Measurements from ENCODE around the gene CTTN. TPM values are rescaled to one million over a fixed set of nuclear protein-coding genes. Genes with fewer than 3 reads are reported as not detected.
A peak's percentile ranks its signal among the peaks of the same experiment; 100 is the strongest.

Gene CTTN
- total RNA-seq (100 to 1,000 TPM in 2 of 4 donors, 10 to 100 TPM in 2; 60.0 to 117 (median 91.2) TPM), polyA plus RNA-seq (10 to 100 TPM; 44.1 to 91.2 (median 88.4) TPM)
- long read RNA-seq, donor 1, transcript CTTN-202 (17 exons, 3,272 nt), result major isoform, 9 of 34 reads
- long read RNA-seq, donor 1, transcript CTTN-201 (18 exons, 3,272 nt), result minor isoform, 5 of 34 reads
- long read RNA-seq, donor 1, partial matches to known transcripts, result 4 of 34 reads
- long read RNA-seq, donor 1, other reads (novel, unspliced or antisense), result 14 of 34 reads
- long read RNA-seq, donor 2, transcript CTTN-201 (18 exons, 3,272 nt), result minor isoform, 6 of 70 reads
- long read RNA-seq, donor 2, transcript CTTN-202 (17 exons, 3,272 nt), result major isoform, 33 of 70 reads
- long read RNA-seq, donor 2, partial matches to known transcripts, result 19 of 70 reads
- long read RNA-seq, donor 2, other reads (novel, unspliced or antisense), result 10 of 70 reads

DNA sequence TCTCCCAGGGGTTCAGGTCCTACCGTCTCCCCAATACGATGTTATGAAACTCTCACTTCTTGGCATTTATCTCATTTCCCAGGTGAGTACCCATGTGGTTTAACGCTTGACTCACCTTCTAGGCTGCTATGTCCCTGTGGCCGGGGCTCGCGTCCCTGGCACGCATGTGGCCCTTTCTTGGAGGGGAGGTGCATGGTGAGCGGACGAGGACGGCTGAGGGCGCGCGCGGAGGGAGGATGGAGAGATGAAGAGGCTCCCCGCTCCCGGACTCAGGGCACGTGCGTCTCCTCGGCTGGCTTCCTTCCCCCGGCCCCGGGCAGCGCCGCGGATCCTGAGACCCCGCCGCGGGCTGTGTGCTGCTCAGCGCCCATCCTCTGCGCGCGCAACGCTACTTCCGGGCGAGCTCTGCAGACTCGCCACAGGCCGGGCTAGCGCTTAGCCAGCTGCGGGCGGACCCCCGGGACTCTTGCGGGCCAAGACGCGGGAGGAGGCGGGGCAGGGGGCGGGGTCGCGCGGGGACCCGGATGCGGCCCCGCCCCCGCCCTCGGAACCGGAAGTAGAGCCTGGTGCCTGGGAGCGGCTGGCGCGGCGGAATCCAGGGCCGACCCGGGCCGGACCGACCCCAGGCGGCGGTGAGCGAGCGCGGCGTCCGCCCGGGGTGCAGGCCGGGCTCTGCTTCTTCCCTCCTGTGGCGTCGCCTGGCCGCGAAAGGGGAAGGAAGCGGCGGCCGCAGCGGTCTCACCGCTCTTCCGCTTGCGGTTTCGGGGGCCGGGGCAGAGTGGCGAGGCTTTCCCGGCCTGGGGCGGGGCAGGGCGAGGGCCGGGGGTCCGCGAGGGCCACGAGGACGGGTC is at the start of gene CTTN:
CTTN (plus strand) TSS at position 547 of the 851 bp plus-strand sequence. CDS start 8,769 bp downstream, outside the sequence.
- Histone ChIP-seq H3K4me1 (peaks cover 20% of the 10 kb centered on the region), H3K36me3 (ENCODE audit: insufficient read depth in 1 of 2, low read depth in 1 of 2) (peaks cover 0 to 8% of the 10 kb centered on the region in 2 donors), H3K27me3 (ENCODE audit: insufficient read depth in 3 of 3, low read length in 2 of 3) (no peaks in the 10 kb centered on the region), H3K4me3 (peak within 1 kb of the TSS; percentile 79), H3K9me3 (no peaks in the 10 kb centered on the region), H3K27ac (peak within 1 kb of the TSS; percentile 88)
- intact Hi-C loops (cut with DNase I), result loop anchor here in 1 of 2 donors (10.0 kb wide), 1 partner anchor 123 kb away; the partner anchor contains the start of gene PPFIA1
- DNase-seq (peak; percentile 90 to 94), ATAC-seq (peak; percentile 87 to 90 (median 89))
- WGBS, 3 donors, result 1% methylated on average over 67 to 91 of the region's 93 CpGs
- TF ChIP-seq, protein P1, sequence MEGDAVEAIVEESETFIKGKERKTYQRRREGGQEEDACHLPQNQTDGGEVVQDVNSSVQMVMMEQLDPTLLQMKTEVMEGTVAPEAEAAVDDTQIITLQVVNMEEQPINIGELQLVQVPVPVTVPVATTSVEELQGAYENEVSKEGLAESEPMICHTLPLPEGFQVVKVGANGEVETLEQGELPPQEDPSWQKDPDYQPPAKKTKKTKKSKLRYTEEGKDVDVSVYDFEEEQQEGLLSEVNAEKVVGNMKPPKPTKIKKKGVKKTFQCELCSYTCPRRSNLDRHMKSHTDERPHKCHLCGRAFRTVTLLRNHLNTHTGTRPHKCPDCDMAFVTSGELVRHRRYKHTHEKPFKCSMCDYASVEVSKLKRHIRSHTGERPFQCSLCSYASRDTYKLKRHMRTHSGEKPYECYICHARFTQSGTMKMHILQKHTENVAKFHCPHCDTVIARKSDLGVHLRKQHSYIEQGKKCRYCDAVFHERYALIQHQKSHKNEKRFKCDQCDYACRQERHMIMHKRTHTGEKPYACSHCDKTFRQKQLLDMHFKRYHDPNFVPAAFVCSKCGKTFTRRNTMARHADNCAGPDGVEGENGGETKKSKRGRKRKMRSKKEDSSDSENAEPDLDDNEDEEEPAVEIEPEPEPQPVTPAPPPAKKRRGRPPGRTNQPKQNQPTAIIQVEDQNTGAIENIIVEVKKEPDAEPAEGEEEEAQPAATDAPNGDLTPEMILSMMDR (IDR thresholded peaks at IDR 0.05), result no peak

DNA sequence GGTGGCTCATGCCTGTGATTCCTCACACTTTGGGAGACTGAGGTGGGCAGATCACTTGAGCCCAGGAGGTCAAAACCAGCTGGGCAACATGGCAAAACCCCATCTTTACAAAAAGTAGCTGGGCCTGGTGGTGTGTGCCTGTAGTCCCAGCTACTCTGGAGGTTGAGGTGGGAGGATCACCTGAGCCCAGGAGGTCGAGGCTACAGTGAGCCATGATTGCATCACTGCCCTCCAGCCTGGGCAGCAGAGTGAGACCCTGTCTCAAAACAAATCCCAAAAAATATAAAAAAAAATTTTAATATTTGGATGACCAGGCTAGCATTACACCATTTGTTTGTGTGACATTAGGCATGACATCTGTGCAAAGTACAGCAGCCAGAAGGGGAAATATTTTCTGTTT is 49.7 kb upstream of the CTTN start:
- Histone ChIP-seq H3K4me1 (no peaks in the 10 kb centered on the region), H3K4me3 (no peak overlapping the region), H3K27ac (no peak overlapping the region), H3K36me3 (ENCODE audit: insufficient read depth in 1 of 2, low read depth in 1 of 2) (peaks cover 4 to 90% of the 10 kb centered on the region in 2 donors), H3K27me3 (ENCODE audit: insufficient read depth in 3 of 3, low read length in 2 of 3) (no peaks in the 10 kb centered on the region), H3K9me3 (no peaks in the 10 kb centered on the region)
- 73 to 91% (median 75%) methylated on average over 1 of the region's 1 CpG for WGBS, 3 donors
- DNase-seq, result no peak
- ATAC-seq, result no peak
- intact Hi-C loops (cut with DNase I), result no loop called here
- TF ChIP-seq, protein P1 (IDR thresholded peaks at IDR 0.05), result no peak

DNA sequence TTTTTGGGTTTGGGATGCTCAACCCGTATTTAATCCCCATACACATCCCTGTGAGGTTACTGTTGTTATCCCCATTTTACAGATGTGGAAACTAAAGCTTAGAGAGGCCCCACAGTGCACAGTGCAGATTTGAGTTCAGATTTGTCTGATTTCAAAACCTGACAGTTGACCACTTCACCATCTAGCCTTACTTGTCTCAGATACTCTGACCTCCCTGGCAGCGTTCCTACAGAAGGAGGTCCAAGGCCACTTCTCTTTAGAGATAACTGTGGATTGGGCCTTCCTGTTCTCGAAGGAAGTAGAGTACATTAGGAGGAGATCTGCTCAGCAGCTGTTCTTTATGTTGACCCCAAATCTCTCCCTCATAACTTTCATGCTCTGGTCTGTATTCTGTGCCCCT is 46.7 kb upstream of the CTTN start:
- Histone ChIP-seq H3K4me1 (no peaks in the 10 kb centered on the region), H3K4me3 (no peak overlapping the region), H3K9me3 (no peaks in the 10 kb centered on the region), H3K27ac (no peak overlapping the region), H3K27me3 (ENCODE audit: insufficient read depth in 3 of 3, low read length in 2 of 3) (no peaks in the 10 kb centered on the region), H3K36me3 (ENCODE audit: insufficient read depth in 1 of 2, low read depth in 1 of 2) (peaks cover 9 to 94% of the 10 kb centered on the region in 2 donors)
- DNase-seq (no peak), ATAC-seq (no peak)
- intact Hi-C loops (cut with DNase I), result no loop called here
- TF ChIP-seq, protein P1 (IDR thresholded peaks at IDR 0.05), result no peak
- WGBS, 3 donors, result 80 to 85% (median 84%) methylated on average over 3 of the region's 3 CpGs

DNA sequence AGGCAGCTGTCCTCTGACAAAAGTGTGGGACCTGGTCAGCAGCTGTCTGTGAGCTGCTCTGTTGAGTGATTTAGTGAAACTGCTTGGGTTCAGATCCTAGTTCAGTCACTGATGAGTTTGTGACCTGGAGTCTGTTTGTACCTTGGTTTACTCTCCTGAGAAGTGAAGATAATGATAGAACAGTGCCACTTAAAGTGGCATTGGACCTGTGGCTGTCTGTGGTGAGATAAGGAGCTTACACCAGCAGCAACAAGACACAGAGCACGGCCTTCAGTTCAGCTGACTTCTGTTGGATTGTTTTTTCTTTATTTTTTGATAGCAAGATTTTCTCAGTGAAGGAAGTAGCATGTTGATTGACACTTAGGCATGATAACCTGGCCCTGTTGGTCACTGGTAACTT is 46.2 kb upstream of the CTTN start:
- TF ChIP-seq, protein P1 (IDR thresholded peaks at IDR 0.05), result no peak
- no peak for DNase-seq
- H3K4me3 ChIP-seq, result no peak overlapping the region
- H3K9me3 ChIP-seq, result no peaks in the 10 kb centered on the region
- 83 to 100% (median 90%) methylated on average over 1 of the region's 1 CpG for WGBS, 3 donors
- peaks cover 10 to 94% of the 10 kb centered on the region in 2 donors for H3K36me3 ChIP-seq (ENCODE audit: insufficient read depth in 1 of 2, low read depth in 1 of 2)
- intact Hi-C loops (cut with DNase I), result no loop called here
- H3K4me1 ChIP-seq, result no peaks in the 10 kb centered on the region
- H3K27me3 ChIP-seq (ENCODE audit: insufficient read depth in 3 of 3, low read length in 2 of 3), result no peaks in the 10 kb centered on the region
- ATAC-seq, result no peak
- H3K27ac ChIP-seq, result no peak overlapping the region
